B cell (primary cell): ENCODE data around the gene CACNA2D4. TPM values are rescaled to one million over a fixed set of nuclear protein-coding genes. Genes with fewer than 3 reads are reported as not detected.

ENCODE experiments used
- ATAC-seq: fragments of 200-7000 bp; cut with Tn5 transposase; one replicate; pipeline ENCODE4 v1.10.0; 2021; ENCODE audit warnings: low read depth, mild to moderate bottlenecking, moderate number of reproducible peaks, moderate library complexity
- CTCF ChIA-PET: fragments of 350-600 bp; sonication (Branson Sonifier 250); formaldehyde crosslinking; loops from one replicate; lab custom pipeline; 2021; ENCODE audit warnings: antibody characterized with exemption, inconsistent platforms; lab: Charles Lee
- POLR2A ChIA-PET: fragments of 350-600 bp; sonication (Branson Sonifier 250); formaldehyde crosslinking; loops from one replicate; lab custom pipeline; 2021; ENCODE audit warnings: antibody characterized with exemption; lab: Charles Lee
- DNase-seq: peaks from one replicate; pipeline ENCODE4 v3.0.0; 2013
- H2AFZ ChIP-seq: 2 replicates; pipeline ENCODE4 v1.6.1; 2012; ENCODE audit warnings: mild to moderate bottlenecking, low read depth, low read length; ENCODE audit not compliant: insufficient read depth, poor library complexity, severe bottlenecking
- H3K27ac ChIP-seq, 2 donors: 1 replicate in 1 of 2; 2 replicates in 1 of 2; pipeline ENCODE4 v1.5.1; 2012 to 2013; ENCODE audit warnings: low read length in 2 of 2, mild to moderate bottlenecking in 2 of 2, moderate library complexity in 1 of 2
- H3K27me3 ChIP-seq, 4 experiments: fragments of 200-600 bp in 1 of 4; sonication (generic) in 1 of 4; replicated peaks in 1 of 4; 1 replicate in 2 of 4; 2 replicates in 2 of 4; pipeline versions ENCODE4 v1.6.1 to v1.7.0; 2013 to 2016; ENCODE audit warnings: low read length in 3 of 4, mild to moderate bottlenecking in 2 of 4, mixed read lengths in 1 of 4, moderate library complexity in 1 of 4; ENCODE audit not compliant: insufficient read depth in 4 of 4, control insufficient read depth in 3 of 4; ENCODE audit errors: control extremely low read depth in 1 of 4
- H3K36me3 ChIP-seq, 2 experiments: replicated peaks in 1 of 2; 1 replicate in 1 of 2; 2 replicates in 1 of 2; pipeline versions ENCODE4 v1.6.1 to v1.7.1; 2013; ENCODE audit warnings: low read length in 1 of 2; ENCODE audit not compliant: insufficient read depth in 2 of 2, control insufficient read depth in 1 of 2; ENCODE audit errors: control extremely low read depth in 1 of 2, extremely low read depth in 1 of 2
- H3K4me1 ChIP-seq, 2 donors: fragments of 200-600 bp in 1 of 2; sonication (generic) in 1 of 2; 1 replicate in 1 of 2; 2 replicates in 1 of 2; pipeline versions ENCODE4 v1.5.1 to v1.6.1; 2013 to 2017; ENCODE audit warnings: low read length in 2 of 2; ENCODE audit not compliant: control insufficient read depth in 2 of 2, insufficient read depth in 2 of 2
- H3K4me2 ChIP-seq: replicated peaks from 2 replicates; pipeline ENCODE3; 2012; ENCODE audit warnings: mild to moderate bottlenecking, low read depth, low read length; ENCODE audit not compliant: poor library complexity, severe bottlenecking
- H3K4me3 ChIP-seq, 5 experiments: fragments of 200-600 bp in 1 of 5; sonication (generic) in 1 of 5; 1 replicate in 3 of 5; 2 replicates in 2 of 5; pipeline versions ENCODE4 v1.5.1 to v1.7.0; 2011 to 2016; ENCODE audit warnings: low read length in 4 of 5, mild to moderate bottlenecking in 4 of 5, low read depth in 2 of 5, control low read depth in 1 of 5, moderate library complexity in 1 of 5; ENCODE audit not compliant: insufficient read depth in 1 of 5; ENCODE audit errors: control extremely low read depth in 1 of 5, extremely low read depth in 1 of 5
- H3K79me2 ChIP-seq: fragments of 200-600 bp; sonication (generic); one replicate; pipeline ENCODE4 v1.6.0; 2016; ENCODE audit warnings: low read length; ENCODE audit not compliant: control insufficient read depth, insufficient read depth
- H3K9ac ChIP-seq: fragments of 200-600 bp; sonication (generic); 2 replicates; pipeline ENCODE4 v1.6.1; 2017; ENCODE audit warnings: mild to moderate bottlenecking, low read length, moderate library complexity
- H3K9me3 ChIP-seq, 3 donors: one replicate each; pipeline versions ENCODE4 v1.6.1 to v1.7.1; 2013; ENCODE audit warnings: low read length in 2 of 3; ENCODE audit not compliant: control insufficient read depth in 2 of 3, insufficient read depth in 1 of 3; ENCODE audit errors: control extremely low read depth in 1 of 3
- H4K20me1 ChIP-seq: 2 replicates; pipeline ENCODE4 v1.6.0; 2012; ENCODE audit warnings: mild to moderate bottlenecking, low read length; ENCODE audit not compliant: insufficient read depth, control insufficient read depth, poor library complexity, severe bottlenecking
- H3K27ac Mint-ChIP-seq: one replicate; pipeline ENCODE4 v1.8.0; 2021; ENCODE audit warnings: mixed read lengths
- H3K27me3 Mint-ChIP-seq: one replicate; pipeline ENCODE4 v1.8.0; 2021; ENCODE audit warnings: mixed read lengths
- H3K4me1 Mint-ChIP-seq: one replicate; pipeline ENCODE4 v1.8.0; 2021; ENCODE audit warnings: mixed read lengths
- H3K4me3 Mint-ChIP-seq: one replicate; pipeline ENCODE4 v1.8.0; 2021; ENCODE audit warnings: mixed read lengths
- H3K9me3 Mint-ChIP-seq: one replicate; pipeline ENCODE4 v1.8.0; 2022; ENCODE audit warnings: mixed read lengths; ENCODE audit not compliant: insufficient read depth
- EZH2 ChIP-seq: IDR thresholded peaks from 2 replicates; pipeline ENCODE4 v1.6.1; 2012; ENCODE audit warnings: borderline replicate concordance, low read depth, mild to moderate bottlenecking, moderate library complexity, low read length; ENCODE audit not compliant: insufficient read depth, poor library complexity, severe bottlenecking
- WGBS: methylation state at CpG from one replicate; pipeline ENCODE4 v1.1.5; 2013; ENCODE audit warnings: missing lambda C conversion rate; ENCODE audit not compliant: insufficient coverage; 5-methylcytosine and 5-hydroxymethylcytosine counted together
- intact Hi-C: fragments of 100-400 bp; cut with micrococcal nuclease; formaldehyde crosslinking; loops from one replicate; pipeline ENCODE4 v1.10.0; 2022
- polyA plus RNA-seq: library from polyadenylated mRNA; depleted of rRNA; stranded (reverse); fragments of >200 nt; gene quantifications from 2 replicates; pipeline ENCODE4 v1.2.3, GENCODE V29; 2012
- total RNA-seq, 2 donors: library from RNA; stranded (reverse); fragments of 120-200 nt in 1 of 2; gene quantifications; 1 replicate in 1 of 2; 2 replicates in 1 of 2; pipeline versions ENCODE4 v1.2.3 to v1.2.4, GENCODE V29; 2013 to 2022
- TF ChIP-seq, protein P1 (sequence below): fragments of 200-600 bp; IDR thresholded peaks from one replicate; pipeline ENCODE4 v1.8.0; 2022; ENCODE audit warnings: antibody characterized with exemption, mild to moderate bottlenecking

Gene CACNA2D4
- total and polyA plus RNA-seq, 2 donors (not counting 1 experiment from before 2014, with no cell fraction given) = 6.0 to 7.4 TPM

DNA sequence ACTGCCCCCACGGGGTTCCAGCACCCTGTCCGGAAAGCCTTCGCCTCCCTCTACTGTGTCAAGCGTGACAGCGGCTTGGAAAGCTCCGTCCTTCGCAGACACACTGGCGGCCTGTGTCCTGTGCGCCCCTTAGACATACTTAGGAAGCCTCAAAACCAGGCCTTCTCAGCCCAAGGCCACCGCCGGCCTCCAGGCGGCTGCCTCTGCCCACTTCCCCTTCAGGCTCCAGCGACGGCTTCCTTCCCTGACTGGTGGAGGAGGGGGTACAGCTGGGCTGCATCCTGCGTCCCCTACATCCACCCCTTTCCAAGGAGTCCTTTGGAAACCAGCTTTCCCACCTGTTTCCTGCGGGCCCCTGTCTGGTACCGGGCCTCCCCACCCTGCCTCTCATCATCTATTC, 2.5 kb upstream of the CACNA2D4 start:
- peak overlapping the region; percentile 37 for H3K27ac Mint-ChIP-seq
- H3K4me3 Mint-ChIP-seq = peak overlapping the region; percentile 48
- Histone ChIP-seq H3K9ac (no peak overlapping the region), H3K4me3 (peak overlapping the region in 1 of 5 experiments; percentile 49), H3K4me1 (peaks cover 69 to 70% of the 10 kb centered on the region in 2 donors), H3K4me2 (peak overlapping the region; percentile 61), H4K20me1 (no peaks in the 10 kb centered on the region), H3K27ac (peak overlapping the region; percentile 41 to 51), H3K27me3 (no peaks in the 10 kb centered on the region), H3K79me2 (peaks cover 20% of the 10 kb centered on the region), H3K9me3 (peaks cover 0 to 4% (median 0%) of the 10 kb centered on the region in 3 donors), H2AFZ (peak overlapping the region; percentile 56), H3K36me3 (no peaks in the 10 kb centered on the region)
- ChIA-PET POLR2A (no interaction called here), CTCF (interaction anchor here (0.6 to 3.7 kb wide), 6 partner anchors 19 to 825 kb away, joined by 3 to 40 read pairs (median 5); no protein-coding TSS in a partner anchor)
- DNase-seq (peak; percentile 49), ATAC-seq (no peak)
- TF ChIP-seq, protein P1, sequence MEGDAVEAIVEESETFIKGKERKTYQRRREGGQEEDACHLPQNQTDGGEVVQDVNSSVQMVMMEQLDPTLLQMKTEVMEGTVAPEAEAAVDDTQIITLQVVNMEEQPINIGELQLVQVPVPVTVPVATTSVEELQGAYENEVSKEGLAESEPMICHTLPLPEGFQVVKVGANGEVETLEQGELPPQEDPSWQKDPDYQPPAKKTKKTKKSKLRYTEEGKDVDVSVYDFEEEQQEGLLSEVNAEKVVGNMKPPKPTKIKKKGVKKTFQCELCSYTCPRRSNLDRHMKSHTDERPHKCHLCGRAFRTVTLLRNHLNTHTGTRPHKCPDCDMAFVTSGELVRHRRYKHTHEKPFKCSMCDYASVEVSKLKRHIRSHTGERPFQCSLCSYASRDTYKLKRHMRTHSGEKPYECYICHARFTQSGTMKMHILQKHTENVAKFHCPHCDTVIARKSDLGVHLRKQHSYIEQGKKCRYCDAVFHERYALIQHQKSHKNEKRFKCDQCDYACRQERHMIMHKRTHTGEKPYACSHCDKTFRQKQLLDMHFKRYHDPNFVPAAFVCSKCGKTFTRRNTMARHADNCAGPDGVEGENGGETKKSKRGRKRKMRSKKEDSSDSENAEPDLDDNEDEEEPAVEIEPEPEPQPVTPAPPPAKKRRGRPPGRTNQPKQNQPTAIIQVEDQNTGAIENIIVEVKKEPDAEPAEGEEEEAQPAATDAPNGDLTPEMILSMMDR = no peak
- TF ChIP-seq EZH2 = no peak
- intact Hi-C loops = no loop called here
- no peaks in the 10 kb centered on the region for H3K9me3 Mint-ChIP-seq
- WGBS = 3% methylated on average over 14 of the region's 17 CpGs
- H3K4me1 Mint-ChIP-seq = peaks cover 61% of the 10 kb centered on the region
- H3K27me3 Mint-ChIP-seq = peaks cover 11% of the 10 kb centered on the region

- no peaks in the 10 kb centered on the region for H3K36me3 ChIP-seq
- H3K4me2 ChIP-seq = peak overlapping the region; percentile 61
- Mint-ChIP-seq H3K4me3 (peak overlapping the region; percentile 2), H3K4me1 (peaks cover 59% of the 10 kb centered on the region), H3K9me3 (no peaks in the 10 kb centered on the region), H3K27me3 (peaks cover 14% of the 10 kb centered on the region), H3K27ac (no peak overlapping the region)
- TF ChIP-seq, protein P1 = no peak
- no peak for TF ChIP-seq EZH2
- CTCF ChIA-PET = interaction anchor here (0.6 to 3.7 kb wide), 5 partner anchors 19 to 824 kb away, joined by 3 to 40 read pairs (median 3); no protein-coding TSS in a partner anchor
- WGBS = 93% methylated on average over 10 of the region's 13 CpGs
- peaks cover 64 to 65% of the 10 kb centered on the region in 2 donors for H3K4me1 ChIP-seq
- ATAC-seq (no peak), DNase-seq (peak; percentile 5)
- POLR2A ChIA-PET = no interaction called here
- H3K4me3 ChIP-seq = peak overlapping the region in 1 of 5 experiments; percentile 49
- no peaks in the 10 kb centered on the region for H3K27me3 ChIP-seq
- no peak overlapping the region for H2AFZ ChIP-seq
- intact Hi-C loops = no loop called here
- H3K9me3 ChIP-seq = peaks cover 0 to 4% (median 0%) of the 10 kb centered on the region in 3 donors
- H3K27ac ChIP-seq = peak overlapping the region in 1 of 2 donors; percentile 41
- H3K79me2 ChIP-seq = peaks cover 20% of the 10 kb centered on the region
- H4K20me1 ChIP-seq = no peaks in the 10 kb centered on the region
- H3K9ac ChIP-seq = no peak overlapping the region
Observed at GRCh38 chr12:1920436-1920835, 2.0 kb upstream of the CACNA2D4 start.
